ENCODE data around the gene GSG1L. TPM values are rescaled to one million over a fixed set of nuclear protein-coding genes. Genes with fewer than 3 reads are reported as not detected.

The GSG1L gene
- total and polyA plus RNA-seq, 4 donors: not detected

DNA sequence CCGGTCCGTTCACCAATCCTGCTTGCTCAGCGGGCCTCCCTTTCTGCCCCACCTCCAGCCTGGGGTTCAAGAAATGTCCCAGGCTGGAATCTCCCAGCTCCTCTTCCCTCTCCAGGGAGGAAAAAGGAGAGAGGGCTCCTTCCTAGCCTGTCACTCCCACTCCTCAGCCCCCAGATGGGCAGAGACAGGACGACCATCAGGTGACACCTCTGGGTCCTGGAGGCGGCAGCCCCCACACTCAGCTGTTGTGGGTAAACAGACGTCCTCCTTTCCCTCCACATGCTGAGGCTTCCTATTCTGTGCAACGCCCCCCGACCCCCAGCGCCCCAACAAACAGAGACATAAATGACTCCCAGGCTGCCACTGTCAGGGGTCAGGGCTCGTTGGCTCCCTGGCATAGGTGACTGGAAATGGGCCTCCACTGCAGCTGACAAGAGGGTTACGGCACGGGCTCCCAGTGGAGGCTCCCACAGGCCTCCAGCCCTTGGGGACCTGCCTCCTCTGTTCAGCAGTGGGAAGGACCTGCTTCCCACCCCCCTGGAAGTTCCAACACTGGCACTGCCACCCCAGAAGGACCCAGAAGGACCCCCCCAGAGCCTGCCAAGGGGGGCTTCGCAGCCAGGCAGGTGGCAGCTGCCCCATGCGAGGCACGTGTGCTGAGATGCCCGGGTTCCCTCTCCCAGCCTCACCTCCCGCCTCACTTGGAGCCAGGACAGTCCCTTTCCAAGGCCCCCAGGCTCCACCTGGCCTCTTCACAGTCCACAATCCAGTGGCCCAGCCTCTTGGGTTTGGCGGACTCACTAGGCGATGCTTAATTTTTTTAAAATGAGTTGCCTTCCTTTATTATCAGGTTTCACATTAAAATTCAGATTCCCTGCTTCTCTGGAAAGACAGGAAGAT lies 281.3 kb downstream of the GSG1L start (continued):
- TF ChIP-seq, protein P1, sequence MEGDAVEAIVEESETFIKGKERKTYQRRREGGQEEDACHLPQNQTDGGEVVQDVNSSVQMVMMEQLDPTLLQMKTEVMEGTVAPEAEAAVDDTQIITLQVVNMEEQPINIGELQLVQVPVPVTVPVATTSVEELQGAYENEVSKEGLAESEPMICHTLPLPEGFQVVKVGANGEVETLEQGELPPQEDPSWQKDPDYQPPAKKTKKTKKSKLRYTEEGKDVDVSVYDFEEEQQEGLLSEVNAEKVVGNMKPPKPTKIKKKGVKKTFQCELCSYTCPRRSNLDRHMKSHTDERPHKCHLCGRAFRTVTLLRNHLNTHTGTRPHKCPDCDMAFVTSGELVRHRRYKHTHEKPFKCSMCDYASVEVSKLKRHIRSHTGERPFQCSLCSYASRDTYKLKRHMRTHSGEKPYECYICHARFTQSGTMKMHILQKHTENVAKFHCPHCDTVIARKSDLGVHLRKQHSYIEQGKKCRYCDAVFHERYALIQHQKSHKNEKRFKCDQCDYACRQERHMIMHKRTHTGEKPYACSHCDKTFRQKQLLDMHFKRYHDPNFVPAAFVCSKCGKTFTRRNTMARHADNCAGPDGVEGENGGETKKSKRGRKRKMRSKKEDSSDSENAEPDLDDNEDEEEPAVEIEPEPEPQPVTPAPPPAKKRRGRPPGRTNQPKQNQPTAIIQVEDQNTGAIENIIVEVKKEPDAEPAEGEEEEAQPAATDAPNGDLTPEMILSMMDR (IDR thresholded peaks at IDR 0.05; ENCODE audit: low read depth, low read length, missing input control): no peak
- TF ChIP-seq YY1 (IDR thresholded peaks at IDR 0.05) (no peak), EGR1 (IDR thresholded peaks at IDR 0.05; ENCODE audit: low read depth in 2 of 2) (no peak), RXRA (IDR thresholded peaks at IDR 0.05) (no peak)
- TF ChIP-seq, protein P2, sequence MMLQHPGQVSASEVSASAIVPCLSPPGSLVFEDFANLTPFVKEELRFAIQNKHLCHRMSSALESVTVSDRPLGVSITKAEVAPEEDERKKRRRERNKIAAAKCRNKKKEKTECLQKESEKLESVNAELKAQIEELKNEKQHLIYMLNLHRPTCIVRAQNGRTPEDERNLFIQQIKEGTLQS (IDR thresholded peaks at IDR 0.05): no peak

DNA sequence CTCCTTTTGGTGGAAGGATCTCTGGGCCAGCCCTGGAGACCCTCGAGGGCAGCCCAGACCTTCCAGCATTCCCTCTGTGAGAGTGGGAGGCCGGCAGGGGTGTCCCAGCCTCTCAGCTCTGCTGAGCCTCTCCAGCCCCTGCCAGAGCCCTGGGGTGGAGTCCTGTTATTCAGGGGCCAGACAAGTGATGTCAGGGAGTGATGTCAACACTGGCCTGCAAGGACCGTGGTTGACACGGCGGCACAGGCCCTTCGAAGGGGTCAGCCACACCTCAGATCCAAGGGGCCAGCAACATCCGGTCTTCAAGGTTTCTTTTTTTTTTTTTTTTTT lies 282.4 kb downstream of the GSG1L start:
- Histone ChIP-seq H3K27ac (ENCODE audit: low read depth in 1 of 2, low read length in 2 of 2) (no peak overlapping the region), H3K27me3 (ENCODE audit: control insufficient read depth in 4 of 4, insufficient read depth in 4 of 4, low read length in 3 of 4) (no peaks in the 10 kb centered on the region), H3K4me1 (ENCODE audit: control insufficient read depth in 4 of 4, insufficient read depth in 4 of 4, low read length in 3 of 4) (no peaks in the 10 kb centered on the region), H3K9ac (ENCODE audit: low read depth in 1 of 2, low read length in 2 of 2) (no peak overlapping the region), H3K4me3 (ENCODE audit: low read depth in 1 of 3, low read length in 3 of 3) (no peak overlapping the region), H3K36me3 (ENCODE audit: control insufficient read depth in 4 of 4, insufficient read depth in 3 of 4, low read depth in 1 of 4, low read length in 3 of 4) (peaks cover 0 to 3% (median 0%) of the 10 kb centered on the region in 4 donors), H3K9me3 (ENCODE audit: control insufficient read depth in 4 of 4, low read length in 3 of 4) (no peaks in the 10 kb centered on the region)
- DNase-seq (ENCODE audit: low spot score): no peak
- TF ChIP-seq, protein P3, sequence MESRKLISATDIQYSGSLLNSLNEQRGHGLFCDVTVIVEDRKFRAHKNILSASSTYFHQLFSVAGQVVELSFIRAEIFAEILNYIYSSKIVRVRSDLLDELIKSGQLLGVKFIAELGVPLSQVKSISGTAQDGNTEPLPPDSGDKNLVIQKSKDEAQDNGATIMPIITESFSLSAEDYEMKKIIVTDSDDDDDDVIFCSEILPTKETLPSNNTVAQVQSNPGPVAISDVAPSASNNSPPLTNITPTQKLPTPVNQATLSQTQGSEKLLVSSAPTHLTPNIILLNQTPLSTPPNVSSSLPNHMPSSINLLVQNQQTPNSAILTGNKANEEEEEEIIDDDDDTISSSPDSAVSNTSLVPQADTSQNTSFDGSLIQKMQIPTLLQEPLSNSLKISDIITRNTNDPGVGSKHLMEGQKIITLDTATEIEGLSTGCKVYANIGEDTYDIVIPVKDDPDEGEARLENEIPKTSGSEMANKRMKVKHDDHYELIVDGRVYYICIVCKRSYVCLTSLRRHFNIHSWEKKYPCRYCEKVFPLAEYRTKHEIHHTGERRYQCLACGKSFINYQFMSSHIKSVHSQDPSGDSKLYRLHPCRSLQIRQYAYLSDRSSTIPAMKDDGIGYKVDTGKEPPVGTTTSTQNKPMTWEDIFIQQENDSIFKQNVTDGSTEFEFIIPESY (IDR thresholded peaks at IDR 0.05): no peak
- TF ChIP-seq EGR1 (IDR thresholded peaks at IDR 0.05; ENCODE audit: low read depth in 2 of 2): no peak
- TF ChIP-seq, protein P2 (IDR thresholded peaks at IDR 0.05): no peak
- TF ChIP-seq, protein P4, sequence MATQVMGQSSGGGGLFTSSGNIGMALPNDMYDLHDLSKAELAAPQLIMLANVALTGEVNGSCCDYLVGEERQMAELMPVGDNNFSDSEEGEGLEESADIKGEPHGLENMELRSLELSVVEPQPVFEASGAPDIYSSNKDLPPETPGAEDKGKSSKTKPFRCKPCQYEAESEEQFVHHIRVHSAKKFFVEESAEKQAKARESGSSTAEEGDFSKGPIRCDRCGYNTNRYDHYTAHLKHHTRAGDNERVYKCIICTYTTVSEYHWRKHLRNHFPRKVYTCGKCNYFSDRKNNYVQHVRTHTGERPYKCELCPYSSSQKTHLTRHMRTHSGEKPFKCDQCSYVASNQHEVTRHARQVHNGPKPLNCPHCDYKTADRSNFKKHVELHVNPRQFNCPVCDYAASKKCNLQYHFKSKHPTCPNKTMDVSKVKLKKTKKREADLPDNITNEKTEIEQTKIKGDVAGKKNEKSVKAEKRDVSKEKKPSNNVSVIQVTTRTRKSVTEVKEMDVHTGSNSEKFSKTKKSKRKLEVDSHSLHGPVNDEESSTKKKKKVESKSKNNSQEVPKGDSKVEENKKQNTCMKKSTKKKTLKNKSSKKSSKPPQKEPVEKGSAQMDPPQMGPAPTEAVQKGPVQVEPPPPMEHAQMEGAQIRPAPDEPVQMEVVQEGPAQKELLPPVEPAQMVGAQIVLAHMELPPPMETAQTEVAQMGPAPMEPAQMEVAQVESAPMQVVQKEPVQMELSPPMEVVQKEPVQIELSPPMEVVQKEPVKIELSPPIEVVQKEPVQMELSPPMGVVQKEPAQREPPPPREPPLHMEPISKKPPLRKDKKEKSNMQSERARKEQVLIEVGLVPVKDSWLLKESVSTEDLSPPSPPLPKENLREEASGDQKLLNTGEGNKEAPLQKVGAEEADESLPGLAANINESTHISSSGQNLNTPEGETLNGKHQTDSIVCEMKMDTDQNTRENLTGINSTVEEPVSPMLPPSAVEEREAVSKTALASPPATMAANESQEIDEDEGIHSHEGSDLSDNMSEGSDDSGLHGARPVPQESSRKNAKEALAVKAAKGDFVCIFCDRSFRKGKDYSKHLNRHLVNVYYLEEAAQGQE (IDR thresholded peaks at IDR 0.05): no peak
- TF ChIP-seq GABPA (IDR thresholded peaks at IDR 0.05 in 1 of 2, conservative IDR thresholded peaks at IDR 0.05 in 1 of 2): no peak
- TF ChIP-seq TAF1 (conservative IDR thresholded peaks at IDR 0.05): no peak
- no peak for TF ChIP-seq NR2F2 (IDR thresholded peaks at IDR 0.05)
- no peak for TF ChIP-seq SP1 (IDR thresholded peaks at IDR 0.05)
- TF ChIP-seq, protein P1 (IDR thresholded peaks at IDR 0.05; ENCODE audit: low read depth, low read length, missing input control): no peak
- TF ChIP-seq HNF4G (IDR thresholded peaks at IDR 0.05): no peak
- TF ChIP-seq JUND (IDR thresholded peaks at IDR 0.05): no peak
- TF ChIP-seq HNF4A (conservative IDR thresholded peaks at IDR 0.05): no peak
- TF ChIP-seq, protein P5, sequence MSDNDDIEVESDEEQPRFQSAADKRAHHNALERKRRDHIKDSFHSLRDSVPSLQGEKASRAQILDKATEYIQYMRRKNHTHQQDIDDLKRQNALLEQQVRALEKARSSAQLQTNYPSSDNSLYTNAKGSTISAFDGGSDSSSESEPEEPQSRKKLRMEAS (IDR thresholded peaks at IDR 0.05): no peak
- TF ChIP-seq FOXA2 (IDR thresholded peaks at IDR 0.05): no peak
- TF ChIP-seq RAD21 (IDR thresholded peaks at IDR 0.05): no peak
- TF ChIP-seq RXRA (IDR thresholded peaks at IDR 0.05): no peak
- 62% methylated on average over 7 of the region's 7 CpGs for WGBS
